T-helper 17 cell (primary cell): ENCODE results near the gene NKX1-2. TPM values are rescaled to one million over a fixed set of nuclear protein-coding genes. Genes with fewer than 3 reads are reported as not detected.
A peak's percentile ranks its signal among the peaks of the same experiment; 100 is the strongest.

Source experiments
- ATAC-seq: fragments of 150-1000 bp; cut with Tn5 transposase; 2 replicates; pipeline ENCODE4 v1.10.0; 2021; ENCODE audit warnings: mild to moderate bottlenecking, moderate library complexity
- DNase-seq, 3 donors: peaks; one replicate each; pipeline versions ENCODE4 v3.0.0 to v3.0.0-alpha.2; 2020 to 2021
- H3K9me3 ChIP-seq: one replicate; pipeline ENCODE4 v1.7.0; 2013; ENCODE audit warnings: low read length, mild to moderate bottlenecking; ENCODE audit not compliant: control insufficient read depth, poor library complexity, severe bottlenecking
- H3K27ac Mint-ChIP-seq: one replicate; pipeline ENCODE4 v1.8.0; 2022; ENCODE audit warnings: mild to moderate bottlenecking, moderate library complexity, mixed read lengths
- H3K27me3 Mint-ChIP-seq: one replicate; pipeline ENCODE4 v1.8.0; 2022; ENCODE audit warnings: mixed read lengths
- H3K36me3 Mint-ChIP-seq: one replicate; pipeline ENCODE4 v1.8.0; 2022; ENCODE audit warnings: low read depth, mixed read lengths
- H3K4me1 Mint-ChIP-seq: one replicate; pipeline ENCODE4 v1.8.0; 2022; ENCODE audit warnings: mild to moderate bottlenecking, mixed read lengths
- H3K4me3 Mint-ChIP-seq: one replicate; pipeline ENCODE4 v1.8.0; 2022; ENCODE audit warnings: mild to moderate bottlenecking, moderate library complexity, mixed read lengths
- total RNA-seq, 4 donors: library from RNA in 2 of 4; stranded (reverse) in 2 of 4; gene quantifications; one replicate each; pipeline ENCODE4 v1.2.3 and lab custom pipeline; 2022 to 2026

NKX1-2 gene
- not detected for total RNA-seq
- 0 to 0.23 reads per million in 2 donors for total RNA-seq (lab: John Stamatoyannopoulos, UW)

- Mint-ChIP-seq H3K4me3 (peak within 1 kb of the TSS; percentile 60), H3K27me3 (peaks cover 85% of the 10 kb centered on the region), H3K36me3 (peaks cover 6% of the 10 kb centered on the region), H3K27ac (no peak within 1 kb of the TSS), H3K4me1 (peaks cover 18% of the 10 kb centered on the region)
- no peaks in the 10 kb centered on the region for H3K9me3 ChIP-seq
- DNase-seq (no peak), ATAC-seq (peak; percentile 35)
Observed at GRCh38 chr10:124450012-124450782, at the start of gene NKX1-2. Gene NKX1-2, minus strand, starts transcription at chr10:124450035. Its CDS starts 92 bp downstream, at chr10:124449943.

GRCh38 chr10:124498056-124498455, 48.2 kb upstream of the NKX1-2 start:
- Mint-ChIP-seq H3K36me3 (no peaks in the 10 kb centered on the region), H3K27ac (no peak overlapping the region), H3K4me3 (no peak overlapping the region), H3K4me1 (peaks cover 3% of the 10 kb centered on the region), H3K27me3 (no peaks in the 10 kb centered on the region)
- no peak for DNase-seq
- no peak for ATAC-seq
- no peaks in the 10 kb centered on the region for H3K9me3 ChIP-seq

DNA sequence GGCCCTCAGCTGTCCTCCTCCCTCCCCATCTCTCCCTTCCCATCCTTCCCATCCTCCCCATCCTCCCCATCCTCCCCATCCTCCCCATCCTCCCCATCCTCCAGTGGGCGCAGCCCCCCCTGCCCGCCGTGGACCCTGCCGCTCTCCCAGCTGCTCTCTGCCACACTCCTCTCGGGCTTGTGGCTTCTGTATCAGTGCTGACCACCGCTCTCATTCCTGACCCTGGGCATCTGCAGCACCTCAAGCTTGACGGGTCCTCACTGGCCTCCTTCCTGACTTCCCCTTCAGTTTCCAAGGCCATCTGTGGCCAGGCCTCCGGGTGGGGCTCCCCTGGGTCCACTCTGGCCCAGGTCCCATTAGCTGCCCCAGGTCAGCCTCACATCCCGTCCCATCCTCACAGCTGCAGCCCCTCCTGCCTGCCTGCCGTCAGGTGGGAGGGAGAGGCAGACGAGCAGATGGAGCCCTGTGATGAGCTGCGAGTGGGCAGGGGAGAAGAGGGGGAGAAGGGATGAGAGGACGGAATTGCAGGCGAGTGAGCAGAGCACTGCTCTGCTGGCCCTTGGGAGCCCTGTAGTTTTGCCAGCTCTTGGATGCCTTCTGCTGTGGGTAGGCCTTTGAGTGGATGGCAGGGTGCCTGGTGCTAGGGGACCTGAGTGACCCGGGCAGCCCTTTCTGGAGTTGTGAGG, 47.5 kb upstream of the NKX1-2 start:
- Mint-ChIP-seq H3K4me1 (peaks cover 3% of the 10 kb centered on the region), H3K27ac (no peak overlapping the region), H3K27me3 (no peaks in the 10 kb centered on the region), H3K36me3 (no peaks in the 10 kb centered on the region), H3K4me3 (no peak overlapping the region)
- DNase-seq (no peak), ATAC-seq (no peak)
- H3K9me3 ChIP-seq, result no peaks in the 10 kb centered on the region

DNA sequence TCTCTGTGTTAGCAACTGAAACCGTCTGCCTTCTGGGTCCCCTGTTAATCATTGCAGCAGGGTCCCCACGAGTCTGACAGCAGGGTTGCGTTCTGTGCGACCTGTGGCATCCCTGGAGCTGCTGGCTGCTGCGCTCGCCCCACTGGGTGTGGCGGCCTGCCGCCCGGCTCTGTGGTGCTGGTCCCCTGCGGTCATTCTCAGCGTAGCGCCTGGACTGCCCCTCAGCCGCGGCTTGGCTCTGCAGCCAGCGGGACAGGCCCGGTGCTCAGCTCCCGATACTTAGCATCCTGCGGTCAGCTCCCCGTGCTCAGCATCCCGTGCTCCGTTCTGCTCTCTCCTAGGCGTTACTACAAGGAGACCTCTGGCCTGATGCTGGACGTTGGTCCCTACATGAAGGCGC, 46.8 kb upstream of the NKX1-2 start:
- no peak overlapping the region for H3K27ac Mint-ChIP-seq
- no peak for DNase-seq
- no peak overlapping the region for H3K4me3 Mint-ChIP-seq
- H3K36me3 Mint-ChIP-seq, result no peaks in the 10 kb centered on the region
- no peaks in the 10 kb centered on the region for H3K27me3 Mint-ChIP-seq
- H3K4me1 Mint-ChIP-seq, result peaks cover 3% of the 10 kb centered on the region
- H3K9me3 ChIP-seq, result no peaks in the 10 kb centered on the region
- no peak for ATAC-seq

- Mint-ChIP-seq H3K36me3 (no peaks in the 10 kb centered on the region), H3K27ac (no peak overlapping the region), H3K4me1 (peaks cover 3% of the 10 kb centered on the region), H3K27me3 (no peaks in the 10 kb centered on the region), H3K4me3 (no peak overlapping the region)
- ATAC-seq, result no peak
- H3K9me3 ChIP-seq, result no peaks in the 10 kb centered on the region
- DNase-seq, result no peak
Observed at GRCh38 chr10:124496150-124496549, 46.3 kb upstream of the NKX1-2 start.

DNA sequence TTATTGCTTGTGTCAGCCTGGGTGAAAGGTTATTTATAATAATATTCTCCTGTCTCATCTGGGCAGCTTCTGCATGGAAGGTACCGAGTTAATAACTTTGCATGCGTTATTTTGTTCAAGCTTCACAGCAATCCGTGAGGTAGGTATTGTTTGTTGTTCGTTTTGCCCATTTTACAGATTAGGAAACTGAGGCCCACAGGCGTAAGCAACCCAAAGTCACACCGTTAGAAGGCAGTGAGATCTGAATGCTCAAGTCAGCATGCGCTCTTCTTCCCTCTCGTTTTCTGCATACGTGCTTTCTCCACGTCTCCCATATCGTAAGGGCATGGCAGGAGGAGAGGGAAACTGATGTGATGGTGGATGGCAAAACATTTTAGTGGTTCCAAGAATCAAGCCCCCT, 45.9 kb upstream of the NKX1-2 start:
- H3K27ac Mint-ChIP-seq, result no peak overlapping the region
- H3K9me3 ChIP-seq, result no peaks in the 10 kb centered on the region
- no peak for ATAC-seq
- peaks cover 3% of the 10 kb centered on the region for H3K4me1 Mint-ChIP-seq
- H3K27me3 Mint-ChIP-seq, result no peaks in the 10 kb centered on the region
- H3K4me3 Mint-ChIP-seq, result no peak overlapping the region
- no peak for DNase-seq
- H3K36me3 Mint-ChIP-seq, result no peaks in the 10 kb centered on the region

DNA sequence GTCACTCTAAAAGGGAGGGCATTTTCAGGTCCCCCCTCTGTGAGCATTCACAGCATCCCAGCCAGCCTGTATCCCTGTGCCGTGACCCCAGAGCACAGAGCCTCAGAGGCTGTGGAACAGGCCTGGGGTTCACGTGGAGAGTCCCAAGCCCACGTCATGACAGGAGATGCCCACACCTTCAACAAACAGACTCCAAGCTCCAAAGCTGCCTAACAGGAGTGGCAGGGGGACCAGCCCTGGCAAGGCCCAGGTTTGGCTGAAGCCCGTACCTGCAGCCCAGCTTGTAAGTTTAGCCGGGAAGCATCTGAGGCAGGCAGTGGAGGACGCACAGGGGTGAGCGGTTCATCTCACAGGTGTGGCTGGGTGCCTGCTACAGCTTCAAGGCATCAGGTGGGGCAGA, 45.3 kb upstream of the NKX1-2 start:
- Mint-ChIP-seq H3K4me1 (peaks cover 3% of the 10 kb centered on the region), H3K36me3 (no peaks in the 10 kb centered on the region), H3K27me3 (no peaks in the 10 kb centered on the region), H3K27ac (no peak overlapping the region), H3K4me3 (no peak overlapping the region)
- DNase-seq (no peak), ATAC-seq (no peak)
- H3K9me3 ChIP-seq, result no peaks in the 10 kb centered on the region

- peaks cover 4% of the 10 kb centered on the region for H3K36me3 Mint-ChIP-seq
- no peak for DNase-seq
- H3K9me3 ChIP-seq, result no peaks in the 10 kb centered on the region
- H3K27ac Mint-ChIP-seq, result peak overlapping the region; percentile 80
- no peaks in the 10 kb centered on the region for H3K27me3 Mint-ChIP-seq
- H3K4me1 Mint-ChIP-seq, result peaks cover 3% of the 10 kb centered on the region
- ATAC-seq, result no peak
- peak overlapping the region; percentile 80 for H3K4me3 Mint-ChIP-seq
Observed at GRCh38 chr10:124494046-124494807, 44.4 kb upstream of the NKX1-2 start.

- H3K27ac Mint-ChIP-seq, result peak overlapping the region; percentile 80
- DNase-seq, result no peak
Observed at GRCh38 chr10:124493214-124493882, 43.5 kb upstream of the NKX1-2 start.

GRCh38 chr10:124492266-124492665, 42.4 kb upstream of the NKX1-2 start:
- Mint-ChIP-seq H3K4me3 (no peak overlapping the region), H3K36me3 (peaks cover 4% of the 10 kb centered on the region), H3K4me1 (peaks cover 3% of the 10 kb centered on the region), H3K27ac (no peak overlapping the region), H3K27me3 (no peaks in the 10 kb centered on the region)
- ATAC-seq (no peak), DNase-seq (no peak)
- H3K9me3 ChIP-seq, result no peaks in the 10 kb centered on the region

More at GRCh38 chr10:124493214-124493882, 43.5 kb upstream of the NKX1-2 start:
- no peak overlapping the region for H3K4me3 Mint-ChIP-seq
- no peaks in the 10 kb centered on the region for H3K27me3 Mint-ChIP-seq
- peaks cover 4% of the 10 kb centered on the region for H3K36me3 Mint-ChIP-seq
- no peak for ATAC-seq
- peaks cover 3% of the 10 kb centered on the region for H3K4me1 Mint-ChIP-seq
- no peaks in the 10 kb centered on the region for H3K9me3 ChIP-seq

DNA sequence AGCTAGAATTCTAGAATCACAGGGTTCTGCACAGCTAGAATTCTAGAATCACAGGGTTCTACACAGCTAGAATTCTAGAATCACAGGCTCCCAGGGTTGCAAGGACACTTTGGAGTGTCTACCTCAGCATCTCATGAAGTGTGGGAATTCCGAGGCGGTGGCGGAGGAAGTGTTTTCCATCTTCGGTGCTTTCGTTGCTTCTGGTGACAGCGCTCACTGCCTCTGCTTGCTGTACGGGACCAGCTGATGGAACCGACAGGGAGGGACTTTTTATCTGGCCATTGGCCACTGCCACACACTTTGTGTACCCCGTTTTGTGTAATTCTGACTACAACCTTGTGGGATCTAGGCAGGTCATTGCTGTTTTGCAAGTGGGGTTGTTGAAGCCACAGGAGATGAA, 41.3 kb upstream of the NKX1-2 start:
- no peak for DNase-seq
- no peak for ATAC-seq
- Mint-ChIP-seq H3K36me3 (peaks cover 4% of the 10 kb centered on the region), H3K27me3 (no peaks in the 10 kb centered on the region), H3K27ac (no peak overlapping the region), H3K4me1 (peaks cover 3% of the 10 kb centered on the region), H3K4me3 (no peak overlapping the region)
- no peaks in the 10 kb centered on the region for H3K9me3 ChIP-seq

DNA sequence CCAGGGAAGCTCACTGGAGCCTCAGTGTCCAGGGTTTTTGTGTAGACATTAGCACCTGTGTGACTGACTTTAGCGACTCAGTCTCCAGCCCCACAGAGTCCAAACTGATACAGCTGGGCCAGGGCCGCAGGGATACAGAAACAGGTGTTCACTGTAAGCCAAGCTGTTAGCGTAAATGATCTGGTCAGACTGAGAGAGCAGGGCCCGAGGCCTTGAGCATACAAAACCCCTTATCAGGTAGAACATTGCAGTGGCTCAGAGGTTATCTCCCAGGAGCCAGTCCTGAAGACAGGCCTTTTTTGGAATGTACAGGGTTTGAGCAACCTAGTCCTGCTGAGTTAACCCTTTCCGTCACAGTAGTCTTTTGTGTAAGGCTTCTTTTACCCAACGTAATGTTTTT, 36.8 kb upstream of the NKX1-2 start:
- DNase-seq (no peak), ATAC-seq (no peak)
- Mint-ChIP-seq H3K27ac (no peak overlapping the region), H3K27me3 (no peaks in the 10 kb centered on the region), H3K4me1 (peaks cover 8% of the 10 kb centered on the region), H3K36me3 (peaks cover 7% of the 10 kb centered on the region), H3K4me3 (no peak overlapping the region)
- no peaks in the 10 kb centered on the region for H3K9me3 ChIP-seq

DNA sequence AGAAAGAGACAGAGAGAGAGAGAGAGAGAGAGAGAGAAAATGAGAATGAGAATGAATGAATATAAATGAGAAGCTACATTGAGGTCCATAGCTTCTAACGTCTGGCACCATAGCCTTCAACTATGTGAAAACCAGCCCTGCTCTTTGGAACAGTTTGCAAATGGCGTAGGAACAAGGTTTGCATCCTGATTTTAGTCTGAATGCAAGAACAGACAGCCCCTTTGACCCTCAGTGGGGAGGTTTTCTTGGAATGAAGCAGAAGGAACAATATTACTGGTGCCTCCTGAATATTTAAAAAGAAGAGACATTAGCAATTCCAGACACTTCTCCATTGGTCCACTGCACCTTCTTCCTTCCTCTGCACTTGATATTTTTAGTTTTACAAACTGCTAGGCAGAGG, 34.8 kb upstream of the NKX1-2 start:
- no peaks in the 10 kb centered on the region for H3K9me3 ChIP-seq
- H3K36me3 Mint-ChIP-seq, result peaks cover 3% of the 10 kb centered on the region
- ATAC-seq (no peak), DNase-seq (no peak)
- H3K27ac Mint-ChIP-seq, result no peak overlapping the region
- peaks cover 10% of the 10 kb centered on the region for H3K4me1 Mint-ChIP-seq
- H3K27me3 Mint-ChIP-seq, result no peaks in the 10 kb centered on the region
- no peak overlapping the region for H3K4me3 Mint-ChIP-seq
